Left lung (tissue), 10 donors: ENCODE data around the gene DSCAM. TPM values are rescaled to one million over a fixed set of nuclear protein-coding genes. Genes with fewer than 3 reads are reported as not detected.

ENCODE experiments used
- ATAC-seq: fragments of 200-7000 bp; cut with Tn5 transposase; one replicate; pipeline ENCODE4 v1.9.1; 2020; ENCODE audit warnings: moderate library complexity
- DNase-seq, 4 donors: peaks; one replicate each; pipeline ENCODE4 v3.0.0-alpha.2; 2013 to 2020
- H3K27ac ChIP-seq, 2 donors: fragments of 200-600 bp; sonication (generic) in 1 of 2; one replicate each; pipeline versions ENCODE4 v1.5.0 to v1.8.0; 2020 to 2021
- H3K27me3 ChIP-seq, 2 donors: fragments of 200-600 bp; sonication (generic) in 1 of 2; one replicate each; pipeline versions ENCODE4 v1.5.0 to v1.8.0; 2020 to 2021
- H3K36me3 ChIP-seq, 2 donors: fragments of 200-600 bp; sonication (generic) in 1 of 2; one replicate each; pipeline versions ENCODE4 v1.5.0 to v1.8.0; 2020 to 2021
- H3K4me1 ChIP-seq, 2 donors: fragments of 200-600 bp; one replicate each; pipeline ENCODE4 v1.8.0; 2021
- H3K4me3 ChIP-seq, 2 donors: fragments of 200-600 bp; sonication (generic) in 1 of 2; one replicate each; pipeline versions ENCODE4 v1.5.0 to v1.8.0; 2020 to 2021; ENCODE audit warnings: mild to moderate bottlenecking in 1 of 2
- H3K9me3 ChIP-seq, 2 donors: fragments of 200-600 bp; sonication (generic) in 1 of 2; one replicate each; pipeline versions ENCODE4 v1.5.0 to v1.8.0; 2020 to 2021
- CTCF ChIP-seq, 2 donors: fragments of 200-600 bp; sonication (generic) in 1 of 2; IDR thresholded peaks; one replicate each; pipeline versions ENCODE4 v1.5.0 to v1.8.0; 2021; ENCODE audit warnings: antibody characterized with exemption in 2 of 2
- intact Hi-C, 2 donors: fragments of 100-400 bp; cut with DNase I; formaldehyde crosslinking; loops; one replicate each; pipeline versions ENCODE4 v1.11.2 to v1.14.2; 2022
- polyA plus RNA-seq, 6 donors: library from polyadenylated mRNA; unstranded; fragments of 120-200 nt; gene quantifications; one replicate each; pipeline ENCODE4 v1.2.1, GENCODE V29; 2013; ENCODE audit not compliant: insufficient read length in 6 of 6
- total RNA-seq, 2 donors: library from RNA; stranded (reverse); fragmentation: NEBNext Ultra II Directional; extraction: Animal tissue kit (Norgen Biotek cat#: 25700); gene quantifications; one replicate each; pipeline ENCODE4 v1.2.1, GENCODE V29; 2021
- donor health status: DM: no; HTN: yes; CAD: no.
- donor health status: DM: no; HTN: no; CAD: no.

DSCAM gene
- total and polyA plus RNA-seq, 8 donors, result 0.03 to 0.24 (median 0.07) TPM; not detected in 1

- H3K9me3 ChIP-seq, result no peaks in the 10 kb centered on the region
- peaks cover 0 to 11% of the 10 kb centered on the region in 2 donors for H3K27me3 ChIP-seq
- TF ChIP-seq CTCF (IDR thresholded peaks at IDR 0.05), result no peak
- no peak overlapping the region for H3K4me3 ChIP-seq
- H3K4me1 ChIP-seq, result no peaks in the 10 kb centered on the region
- DNase-seq (no peak), ATAC-seq (no peak)
- H3K36me3 ChIP-seq, result no peaks in the 10 kb centered on the region
- intact Hi-C loops, result no loop called here
- H3K27ac ChIP-seq, result no peak overlapping the region
These were observed 14.6 kb downstream of the DSCAM start for GRCh38 chr21:40832316-40832715.

DNA sequence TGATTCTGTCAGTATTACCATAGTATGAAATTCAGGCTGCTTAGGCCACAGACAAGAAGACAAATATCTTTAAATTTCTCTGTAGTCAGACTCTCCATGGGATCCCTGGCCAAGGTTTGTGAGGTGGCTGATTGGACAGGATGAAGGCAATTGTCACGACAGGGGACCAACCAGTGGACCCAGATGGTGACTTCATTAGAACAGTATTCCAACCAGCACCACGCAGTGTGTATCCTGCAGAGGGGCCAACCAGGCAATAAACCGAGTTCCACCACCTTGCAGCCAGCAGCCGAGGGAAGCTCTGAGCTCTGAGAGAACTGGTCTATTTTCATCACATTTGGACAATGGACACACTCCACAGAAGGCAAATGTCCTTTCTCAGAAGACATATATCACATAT is 16.1 kb downstream of the DSCAM start:
- no peaks in the 10 kb centered on the region for H3K36me3 ChIP-seq
- no peak for DNase-seq
- TF ChIP-seq CTCF (IDR thresholded peaks at IDR 0.05), result no peak
- ATAC-seq, result no peak
- intact Hi-C loops, result no loop called here
- H3K27me3 ChIP-seq, result no peaks in the 10 kb centered on the region
- no peaks in the 10 kb centered on the region for H3K4me1 ChIP-seq
- H3K9me3 ChIP-seq, result no peaks in the 10 kb centered on the region
- H3K4me3 ChIP-seq, result no peak overlapping the region
- no peak overlapping the region for H3K27ac ChIP-seq

DNA sequence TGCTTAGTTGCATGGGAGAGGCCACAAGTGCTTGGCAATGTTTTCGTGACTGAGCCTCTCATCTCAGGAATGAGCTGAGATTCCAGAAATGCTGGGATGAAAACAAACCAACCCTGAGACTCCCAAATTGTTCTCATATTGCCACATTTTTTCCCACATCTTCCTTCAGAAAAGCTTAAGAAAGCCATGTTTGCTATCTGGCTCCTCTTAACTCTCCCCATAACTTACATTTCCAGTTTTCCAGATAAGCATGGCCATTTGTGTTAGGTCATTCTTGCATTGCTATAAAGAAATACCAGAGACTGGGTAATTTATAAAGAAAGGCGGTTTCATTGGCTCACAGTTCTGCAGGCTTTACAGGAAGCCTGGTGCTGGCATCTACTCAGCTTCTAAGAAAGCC is 17.2 kb downstream of the DSCAM start:
- H3K27ac ChIP-seq, result no peak overlapping the region
- ATAC-seq, result no peak
- H3K27me3 ChIP-seq, result no peaks in the 10 kb centered on the region
- H3K9me3 ChIP-seq, result no peaks in the 10 kb centered on the region
- no peak overlapping the region for H3K4me3 ChIP-seq
- TF ChIP-seq CTCF (IDR thresholded peaks at IDR 0.05), result no peak
- DNase-seq, result no peak
- no peaks in the 10 kb centered on the region for H3K4me1 ChIP-seq
- intact Hi-C loops, result no loop called here
- H3K36me3 ChIP-seq, result no peaks in the 10 kb centered on the region

- ATAC-seq (no peak), DNase-seq (no peak)
- Histone ChIP-seq H3K4me1 (no peaks in the 10 kb centered on the region), H3K36me3 (no peaks in the 10 kb centered on the region), H3K27me3 (no peaks in the 10 kb centered on the region), H3K4me3 (no peak overlapping the region), H3K27ac (no peak overlapping the region), H3K9me3 (no peaks in the 10 kb centered on the region)
- TF ChIP-seq CTCF (IDR thresholded peaks at IDR 0.05), result no peak
- intact Hi-C loops, result no loop called here
These were observed 17.6 kb downstream of the DSCAM start for GRCh38 chr21:40829308-40829707.

- Histone ChIP-seq H3K9me3 (no peaks in the 10 kb centered on the region), H3K27me3 (no peaks in the 10 kb centered on the region), H3K4me3 (no peak overlapping the region), H3K27ac (no peak overlapping the region), H3K4me1 (no peaks in the 10 kb centered on the region), H3K36me3 (no peaks in the 10 kb centered on the region)
- intact Hi-C loops, result no loop called here
- ATAC-seq (no peak), DNase-seq (no peak)
- no peak for TF ChIP-seq CTCF (IDR thresholded peaks at IDR 0.05)
These were observed 19.4 kb downstream of the DSCAM start for GRCh38 chr21:40827509-40827908.
